ENCODE results near the gene SAFB.

Gene SAFB

DNA sequence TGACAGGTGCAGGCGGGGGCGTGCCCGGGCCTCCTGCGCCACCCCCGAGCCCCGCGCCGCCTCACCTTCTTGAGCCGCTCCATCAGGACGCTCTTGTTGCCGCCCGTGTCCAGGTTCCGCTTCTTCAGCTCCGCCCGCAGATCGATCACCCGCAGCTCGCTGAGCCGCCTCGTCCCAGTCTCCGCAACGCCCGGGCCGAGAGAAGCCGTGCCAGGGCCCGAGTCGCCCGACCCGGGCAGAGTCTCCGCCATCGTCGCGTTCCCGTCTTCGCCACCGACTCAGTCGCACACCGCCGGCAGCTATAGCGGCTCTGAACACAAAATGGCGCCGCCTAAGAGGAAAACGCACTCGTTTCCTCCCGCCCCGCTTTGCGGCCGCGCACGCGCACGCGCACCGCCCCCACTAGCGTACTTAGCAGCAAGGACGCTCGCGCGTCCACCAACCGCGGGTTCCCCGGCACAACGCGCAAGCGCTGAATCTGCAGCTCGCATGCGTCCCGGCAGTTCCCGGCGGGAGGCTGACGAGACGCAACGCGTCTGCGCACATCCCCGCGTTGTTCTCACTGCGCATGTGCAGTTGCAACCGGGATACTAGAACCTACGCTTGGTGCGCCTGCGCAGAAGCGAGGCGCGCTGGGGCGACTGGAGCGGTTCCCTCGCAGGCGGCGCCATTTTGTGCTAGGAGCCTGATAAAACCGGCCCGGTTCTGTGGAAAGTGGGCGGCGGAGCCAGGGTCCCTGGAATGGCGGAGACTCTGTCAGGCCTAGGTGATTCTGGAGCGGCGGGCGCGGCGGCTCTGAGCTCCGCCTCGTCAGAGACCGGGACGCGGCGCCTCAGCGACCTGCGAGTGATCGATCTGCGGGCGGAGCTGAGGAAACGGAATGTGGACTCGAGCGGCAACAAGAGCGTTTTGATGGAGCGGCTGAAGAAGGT lies at the start of gene SAFB, which contains the start of gene SAFB2:
TSS of gene SAFB (plus strand) at position 619 of the 932 bp plus-strand sequence. CDS start at position 742, 123 bp downstream.
TSS of gene SAFB2 (minus strand) at position 312 of the 932 bp plus-strand sequence. CDS start at position 251, 61 bp downstream.
- TF ChIP-seq, protein P1, sequence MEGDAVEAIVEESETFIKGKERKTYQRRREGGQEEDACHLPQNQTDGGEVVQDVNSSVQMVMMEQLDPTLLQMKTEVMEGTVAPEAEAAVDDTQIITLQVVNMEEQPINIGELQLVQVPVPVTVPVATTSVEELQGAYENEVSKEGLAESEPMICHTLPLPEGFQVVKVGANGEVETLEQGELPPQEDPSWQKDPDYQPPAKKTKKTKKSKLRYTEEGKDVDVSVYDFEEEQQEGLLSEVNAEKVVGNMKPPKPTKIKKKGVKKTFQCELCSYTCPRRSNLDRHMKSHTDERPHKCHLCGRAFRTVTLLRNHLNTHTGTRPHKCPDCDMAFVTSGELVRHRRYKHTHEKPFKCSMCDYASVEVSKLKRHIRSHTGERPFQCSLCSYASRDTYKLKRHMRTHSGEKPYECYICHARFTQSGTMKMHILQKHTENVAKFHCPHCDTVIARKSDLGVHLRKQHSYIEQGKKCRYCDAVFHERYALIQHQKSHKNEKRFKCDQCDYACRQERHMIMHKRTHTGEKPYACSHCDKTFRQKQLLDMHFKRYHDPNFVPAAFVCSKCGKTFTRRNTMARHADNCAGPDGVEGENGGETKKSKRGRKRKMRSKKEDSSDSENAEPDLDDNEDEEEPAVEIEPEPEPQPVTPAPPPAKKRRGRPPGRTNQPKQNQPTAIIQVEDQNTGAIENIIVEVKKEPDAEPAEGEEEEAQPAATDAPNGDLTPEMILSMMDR (IDR thresholded peaks at IDR 0.05; ENCODE audit: low read depth, low read length) = no peak
- in situ Hi-C loops (cut with HindIII; ENCODE audit: low sequenced_read_pairs) = no loop called here
- H3K4me3 ChIP-seq (ENCODE audit: low read depth, low read length) = peak within 1 kb of the TSS; percentile 99
- peak; percentile 100 for DNase-seq (ENCODE audit: low read depth, low spot score)

GRCh38 chr19:5575590-5575989 lies 47.3 kb upstream of the SAFB start:
- TF ChIP-seq, protein P1 (IDR thresholded peaks at IDR 0.05; ENCODE audit: low read depth, low read length) = no peak
- H3K4me3 ChIP-seq (ENCODE audit: low read depth, low read length) = no peak overlapping the region
- DNase-seq (ENCODE audit: low read depth, low spot score) = no peak
- in situ Hi-C loops (cut with HindIII; ENCODE audit: low sequenced_read_pairs) = no loop called here

- H3K4me3 ChIP-seq (ENCODE audit: low read depth, low read length) = no peak overlapping the region
- in situ Hi-C loops (cut with HindIII; ENCODE audit: low sequenced_read_pairs) = no loop called here
- DNase-seq (ENCODE audit: low read depth, low spot score) = no peak
- TF ChIP-seq, protein P1 (IDR thresholded peaks at IDR 0.05; ENCODE audit: low read depth, low read length) = peak; percentile 96
These were observed 44.6 kb upstream of the SAFB start for GRCh38 chr19:5578097-5578846.

DNA sequence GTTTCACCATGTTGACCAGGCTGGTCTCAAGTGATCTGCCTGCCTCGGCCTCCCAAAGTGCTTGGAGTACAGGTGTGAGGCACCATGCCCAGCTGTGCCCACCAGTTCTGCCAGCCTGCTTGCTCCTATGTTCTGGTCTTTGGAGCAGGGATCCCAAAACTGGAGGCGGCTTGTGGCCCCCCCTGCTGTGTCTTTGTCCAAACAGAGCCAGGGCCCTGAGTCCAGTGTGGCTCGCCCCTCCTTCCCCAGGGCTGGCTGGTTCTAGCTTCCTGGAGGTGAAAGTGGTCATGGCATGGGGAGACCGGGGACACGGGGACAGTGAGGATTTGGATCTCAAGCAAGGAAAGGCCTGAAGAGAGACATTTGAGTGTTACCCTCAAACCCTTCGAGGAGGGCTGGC lies 43.6 kb upstream of the SAFB start:
- TF ChIP-seq, protein P1 (IDR thresholded peaks at IDR 0.05; ENCODE audit: low read depth, low read length) = no peak
- DNase-seq (ENCODE audit: low read depth, low spot score) = no peak
- no peak overlapping the region for H3K4me3 ChIP-seq (ENCODE audit: low read depth, low read length)
- in situ Hi-C loops (cut with HindIII; ENCODE audit: low sequenced_read_pairs) = no loop called here

DNA sequence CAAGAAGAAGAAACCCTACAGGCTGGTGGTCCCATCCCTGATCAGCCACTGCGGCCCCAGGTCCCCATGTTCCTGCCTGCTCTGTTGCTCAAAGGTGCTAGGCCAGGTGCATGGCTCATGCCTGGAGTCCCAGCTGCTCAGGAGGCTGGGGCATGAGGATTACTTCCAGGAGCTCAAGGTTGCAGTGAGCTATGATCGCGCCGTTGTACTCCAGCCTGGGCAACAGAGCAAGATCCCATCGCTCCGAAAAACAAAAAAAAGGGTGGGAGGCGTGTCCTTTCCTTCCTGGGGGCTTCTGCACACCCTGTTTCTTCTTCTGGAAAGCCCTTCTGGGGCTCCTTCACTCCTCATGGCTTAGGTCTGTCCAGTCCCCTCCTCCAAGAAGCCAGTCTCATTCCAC lies 43.2 kb upstream of the SAFB start:
- TF ChIP-seq, protein P1 (IDR thresholded peaks at IDR 0.05; ENCODE audit: low read depth, low read length) = no peak
- DNase-seq (ENCODE audit: low read depth, low spot score) = no peak
- no peak overlapping the region for H3K4me3 ChIP-seq (ENCODE audit: low read depth, low read length)
- in situ Hi-C loops (cut with HindIII; ENCODE audit: low sequenced_read_pairs) = no loop called here

DNA sequence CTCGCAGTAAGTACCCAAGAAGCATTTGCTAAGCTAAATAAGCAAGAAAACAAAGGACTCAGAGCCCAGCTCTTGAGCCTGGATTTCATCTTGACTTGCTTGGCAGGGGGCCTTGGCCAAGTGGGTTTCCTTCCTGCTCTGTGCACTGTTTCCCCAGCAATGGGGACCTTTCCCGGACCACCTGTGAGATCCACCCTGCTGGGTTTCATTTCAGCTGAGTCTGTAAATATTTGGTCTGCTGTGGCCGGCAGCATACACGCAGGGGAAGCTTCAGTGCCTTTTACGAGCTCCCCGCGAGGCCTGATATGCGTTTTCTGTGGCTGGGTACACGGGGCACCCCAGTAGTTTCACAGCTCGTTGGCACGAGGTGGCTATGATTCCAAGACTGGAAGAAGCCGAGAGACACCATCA lies 42.7 kb upstream of the SAFB start:
- in situ Hi-C loops (cut with HindIII; ENCODE audit: low sequenced_read_pairs) = no loop called here
- H3K4me3 ChIP-seq (ENCODE audit: low read depth, low read length) = no peak overlapping the region
- TF ChIP-seq, protein P1 (IDR thresholded peaks at IDR 0.05; ENCODE audit: low read depth, low read length) = no peak
- peak; percentile 50 for DNase-seq (ENCODE audit: low read depth, low spot score)
